ENCODE data around the gene ACTR3.
"Not testable (repeated sequence)": the region's sequence is repeated elsewhere in the genome, so short reads cannot be mapped to it uniquely, and the experiment has no call there.

Gene ACTR3

DNA sequence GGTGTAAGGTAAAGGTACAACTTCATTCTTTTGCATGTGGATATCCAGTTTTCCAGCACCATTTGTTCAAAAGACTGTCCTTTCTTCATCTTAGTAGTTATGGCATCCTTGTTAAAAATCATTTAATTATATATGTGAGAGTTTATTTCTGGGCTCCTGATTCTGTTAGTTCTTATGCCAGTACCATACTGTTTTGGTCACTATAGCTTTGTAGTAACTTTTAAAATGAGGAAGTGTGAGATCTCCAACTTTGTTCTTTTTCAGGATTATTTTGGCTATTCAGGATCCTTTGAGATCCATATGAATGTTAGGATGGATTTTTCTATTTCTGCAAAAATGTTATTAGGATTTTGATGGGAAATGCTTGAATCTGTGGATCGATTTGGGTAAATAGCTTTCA, 16.8 kb downstream of the ACTR3 start:
- no peak for DNase-seq (ENCODE audit: low read depth)

DNA sequence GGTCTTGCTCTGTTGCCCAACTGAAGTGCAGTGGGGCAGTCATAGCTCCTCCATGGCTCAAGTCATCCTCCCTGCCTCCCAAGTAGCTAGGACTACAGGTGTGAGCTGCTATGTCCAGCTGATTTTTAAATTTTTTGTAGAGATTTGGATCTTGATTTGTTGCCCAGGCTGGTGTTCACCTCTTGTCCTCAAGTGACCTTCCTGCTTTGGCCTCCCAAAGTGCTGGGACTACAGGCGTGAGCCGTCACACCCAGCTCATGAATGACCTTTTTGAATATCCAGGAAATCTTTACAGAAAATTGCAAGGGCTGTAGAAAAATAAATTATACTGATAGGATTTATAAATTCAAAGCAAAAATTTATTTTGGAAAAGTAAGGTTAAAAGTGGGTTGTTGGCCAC, 17.4 kb downstream of the ACTR3 start:
- no peak for DNase-seq (ENCODE audit: low read depth)

DNA sequence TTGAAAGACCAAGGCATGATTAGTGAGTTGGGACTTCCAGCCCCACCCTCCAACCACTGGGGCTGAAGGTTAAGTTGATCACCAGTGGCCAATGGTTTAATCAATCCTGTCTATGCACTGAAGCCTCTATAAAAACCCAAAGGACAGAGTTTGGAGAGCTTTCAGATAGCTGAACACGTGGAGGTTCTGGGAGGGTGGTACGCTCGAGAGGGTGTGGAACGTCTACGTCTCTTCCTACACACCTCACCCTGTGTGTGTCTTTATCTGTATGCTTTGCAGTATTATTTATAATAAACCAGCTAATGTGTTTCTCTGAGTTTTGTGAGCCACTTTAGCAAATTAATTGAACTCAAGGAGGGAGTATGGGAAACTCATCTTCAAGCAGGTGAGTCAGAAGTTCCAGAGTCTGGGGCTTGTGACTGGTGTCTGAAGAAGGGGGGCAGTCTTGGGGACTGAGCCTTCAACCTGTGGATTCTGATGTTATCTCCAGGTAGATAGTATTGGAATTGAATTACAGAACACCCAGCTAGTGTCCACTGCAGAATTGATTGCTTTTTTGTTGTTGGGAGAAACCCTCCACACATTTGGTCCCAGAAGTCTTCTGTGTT, 20.3 kb downstream of the ACTR3 start:
- no peak for DNase-seq (ENCODE audit: low read depth)

DNA sequence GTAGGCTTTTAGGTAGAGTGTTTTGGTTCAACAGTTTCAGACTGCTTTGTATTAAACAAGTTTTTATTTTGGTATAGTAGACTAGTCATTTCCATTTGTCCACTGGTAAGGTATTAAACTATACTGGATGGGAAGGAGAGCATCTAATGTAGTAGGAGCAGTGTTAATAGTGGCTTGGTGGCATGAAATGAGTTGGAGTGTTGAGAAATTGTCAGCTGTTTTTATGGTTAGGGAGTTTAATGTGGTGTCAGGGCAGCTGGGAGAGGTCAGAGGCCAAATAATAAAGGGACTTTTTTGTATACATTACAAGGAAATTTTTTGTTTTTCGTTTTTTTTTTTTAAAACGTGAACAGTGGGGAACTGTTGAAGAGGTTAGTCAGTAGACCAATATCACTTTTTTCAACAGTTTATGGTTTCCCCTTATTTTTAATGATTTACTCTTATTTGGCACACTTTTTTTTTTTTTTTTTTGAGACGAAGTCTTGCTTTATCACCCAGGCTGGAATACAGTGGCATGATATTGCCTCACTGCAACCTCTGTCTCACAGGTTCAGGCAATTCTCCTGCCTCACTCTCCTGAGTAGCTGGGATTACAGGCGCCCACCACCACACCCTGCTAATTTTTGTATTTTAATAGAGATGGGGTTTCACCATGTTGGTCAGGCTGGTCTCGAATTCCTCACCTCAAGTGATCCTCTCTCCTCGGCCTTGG, 21.2 kb downstream of the ACTR3 start:
- DNase-seq (ENCODE audit: low read depth) = no peak

DNA sequence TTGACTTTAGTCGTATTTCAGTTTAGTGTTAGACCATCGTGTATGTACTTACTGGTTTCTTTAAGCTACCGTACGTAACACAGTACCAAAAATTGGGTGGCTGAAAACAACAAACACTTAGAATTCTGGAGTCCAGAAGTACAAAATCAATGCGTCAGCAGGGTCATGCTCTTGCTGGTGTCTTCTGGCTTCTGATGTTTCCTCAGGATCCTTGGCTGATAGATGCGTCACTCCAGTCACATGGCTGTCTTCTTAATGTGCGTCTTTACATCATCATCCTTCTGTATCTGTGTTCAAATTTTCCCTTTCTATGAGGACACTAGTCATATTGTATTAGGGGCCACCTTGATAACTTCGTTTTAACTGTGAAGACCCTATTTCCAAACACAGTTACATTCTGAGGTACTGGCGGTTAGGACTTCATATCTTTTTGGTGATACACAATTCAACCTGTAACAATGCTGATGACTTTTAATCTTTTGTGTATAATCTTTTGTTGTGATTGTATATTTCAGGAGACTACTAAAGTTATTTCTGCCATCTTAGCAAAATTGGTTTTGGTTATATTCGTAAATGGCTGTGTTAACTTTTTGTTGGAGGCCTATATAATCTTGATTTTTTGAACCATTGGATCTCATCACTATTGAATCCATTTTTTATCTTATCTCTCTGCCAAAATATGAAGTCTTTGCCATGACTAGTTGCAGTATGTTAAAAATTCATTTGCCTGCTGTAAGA, 25.4 kb downstream of the ACTR3 start:
- DNase-seq (ENCODE audit: low read depth) = no peak

DNA sequence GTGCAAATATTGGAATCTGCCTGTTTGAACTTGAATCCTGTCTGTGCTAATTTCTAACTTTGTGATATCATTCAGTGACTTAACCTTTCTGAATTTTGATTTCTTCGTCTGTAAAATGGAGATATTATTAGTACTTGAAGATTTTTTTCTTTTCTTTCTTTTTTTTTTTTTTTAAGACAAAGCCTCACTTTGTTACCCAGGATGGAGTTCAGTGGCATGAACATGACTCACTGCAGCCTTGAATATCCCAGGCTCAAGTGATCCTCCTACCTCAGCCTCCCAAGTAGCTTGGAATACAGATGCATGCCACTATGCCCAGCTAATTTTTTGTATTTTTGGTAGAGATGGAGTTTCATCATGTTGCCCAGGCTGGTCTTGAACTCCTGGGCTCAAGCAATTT, 28.3 kb downstream of the ACTR3 start:
- no peak for DNase-seq (ENCODE audit: low read depth)

DNA sequence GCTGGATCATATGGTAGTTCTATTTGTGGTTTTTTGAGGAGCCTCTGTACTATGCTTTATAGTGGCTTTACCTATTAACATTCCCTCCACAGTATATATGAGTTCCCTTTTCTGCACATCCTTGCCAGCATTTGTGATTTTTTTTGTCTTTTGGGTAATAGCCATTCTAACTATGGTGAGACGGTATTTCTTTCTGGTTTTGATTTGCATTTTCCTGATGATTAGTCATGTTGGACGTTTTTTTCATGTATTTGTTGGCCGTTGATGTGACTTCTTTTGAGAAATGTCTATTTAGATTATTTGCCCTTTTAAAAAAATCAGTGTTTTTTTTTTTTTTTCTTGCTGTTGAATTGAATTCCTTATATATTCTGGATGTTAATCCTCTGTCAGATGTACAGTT, 31.1 kb downstream of the ACTR3 start:
- DNase-seq (ENCODE audit: low read depth) = no peak

DNA sequence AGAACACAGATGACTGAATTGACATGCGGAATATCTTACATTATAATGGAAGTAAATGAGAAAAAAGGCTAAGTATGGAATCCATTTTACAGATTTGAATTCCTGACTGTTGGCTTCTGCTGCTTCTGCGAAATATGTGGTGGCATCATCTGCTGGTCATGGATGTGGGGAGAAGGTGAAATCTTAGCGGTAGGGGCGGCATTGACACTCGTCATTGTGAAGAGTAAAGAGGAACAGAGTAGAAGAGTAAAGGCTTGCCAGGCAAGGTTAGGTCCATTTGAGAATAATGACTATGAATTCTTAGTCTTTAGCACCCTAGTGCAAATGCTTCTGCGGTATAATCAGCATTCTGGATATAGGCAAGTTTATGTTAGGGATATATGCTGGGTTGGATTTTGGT, 32.4 kb downstream of the ACTR3 start:
- no peak for DNase-seq (ENCODE audit: low read depth)

DNA sequence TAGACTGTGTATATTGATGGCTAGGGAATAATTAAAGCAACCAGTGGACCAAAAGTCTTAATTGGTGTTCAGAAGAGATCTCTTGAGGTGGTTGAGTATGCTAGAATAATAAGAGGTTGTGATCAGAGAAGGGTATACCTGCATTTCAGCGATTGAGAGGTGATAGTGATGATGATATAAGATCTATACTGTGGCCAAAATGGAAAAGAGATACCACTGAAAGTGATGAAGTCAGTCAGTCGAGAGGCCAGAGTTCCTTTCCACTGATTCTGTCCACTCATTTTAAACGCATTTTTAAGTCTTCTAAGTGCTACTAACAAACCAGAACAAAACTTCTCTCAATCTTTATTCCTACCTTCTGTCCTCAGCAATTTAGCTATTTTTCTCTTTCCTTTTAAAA, 32.9 kb downstream of the ACTR3 start:
- DNase-seq (ENCODE audit: low read depth) = no peak

DNA sequence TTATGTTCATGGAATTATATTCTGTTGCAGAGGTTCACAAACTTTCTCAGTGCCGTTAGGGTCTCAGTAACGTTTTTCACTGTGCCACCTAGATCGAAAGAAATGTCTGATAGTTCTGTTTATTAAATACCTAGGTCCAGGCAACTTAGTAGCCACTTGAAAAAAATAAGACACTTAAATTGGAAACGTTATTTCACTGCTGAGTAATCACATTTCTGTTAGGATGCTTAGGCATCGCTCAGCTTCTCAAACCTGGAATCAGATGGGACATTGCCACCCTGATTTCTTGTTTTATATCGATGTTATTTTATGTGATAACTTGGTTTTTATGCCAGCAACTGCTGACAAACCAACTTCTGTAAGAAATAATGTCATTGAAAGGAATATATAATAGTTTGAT, 36.0 kb downstream of the ACTR3 start:
- no peak for DNase-seq (ENCODE audit: low read depth)

DNA sequence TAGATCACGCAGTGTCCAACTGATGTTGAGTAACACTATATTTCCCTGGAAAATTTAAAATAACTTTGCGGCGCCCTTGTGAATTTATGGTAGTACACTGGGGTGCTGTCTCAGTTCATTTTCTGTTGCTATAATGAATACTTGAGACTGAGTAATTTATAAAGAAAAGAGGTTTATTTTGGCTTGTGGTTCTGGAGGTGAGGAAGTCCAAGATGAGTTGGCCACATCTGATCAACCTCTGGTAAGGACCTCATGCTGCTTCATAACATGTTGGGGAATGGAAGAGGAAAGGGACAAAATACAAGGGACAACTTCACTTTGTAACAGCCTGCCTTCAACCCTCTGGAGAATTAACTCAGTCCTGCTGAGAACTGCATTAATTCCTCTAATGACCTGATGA, 36.4 kb downstream of the ACTR3 start:
- no peak for DNase-seq (ENCODE audit: low read depth)

DNA sequence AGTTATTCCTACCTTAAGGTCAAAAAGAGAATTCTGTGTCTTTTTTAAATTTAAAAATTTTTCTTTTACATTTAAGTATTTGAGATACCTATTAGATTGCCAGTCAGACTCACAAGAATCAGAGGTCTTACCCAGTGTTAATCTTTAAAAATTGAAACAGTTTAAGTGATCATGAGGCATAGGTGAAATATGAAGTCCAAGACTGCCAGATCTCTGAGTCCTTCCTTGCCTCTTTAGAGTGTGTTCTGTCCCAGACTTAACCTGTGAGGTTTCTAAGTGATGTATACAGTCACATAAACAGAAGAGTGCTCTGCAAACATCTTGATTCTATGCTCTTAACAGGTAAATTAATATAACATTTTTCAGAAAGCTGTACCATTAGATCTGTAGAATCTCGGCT, 40.6 kb downstream of the ACTR3 start:
- DNase-seq (ENCODE audit: low read depth) = no peak

DNA sequence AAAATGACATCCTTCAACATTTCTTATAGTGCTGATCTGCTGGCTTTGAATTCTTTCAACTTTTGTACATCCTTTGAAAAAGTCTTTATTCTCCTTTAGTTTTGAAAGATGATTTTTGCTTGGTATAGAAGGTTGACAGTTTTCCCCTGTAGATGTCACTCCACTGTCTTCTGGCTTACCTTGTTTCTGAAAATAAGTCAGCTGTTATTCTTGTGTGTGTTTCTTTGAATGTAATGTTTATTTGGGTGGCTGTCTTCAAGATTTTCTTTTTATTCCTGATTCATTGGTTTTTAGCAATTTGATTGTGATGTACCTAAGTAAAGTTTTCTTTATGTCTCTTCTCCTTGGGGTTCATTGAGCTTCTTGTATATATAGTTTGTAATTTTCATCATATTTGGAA, 47.6 kb downstream of the ACTR3 start:
- DNase-seq (ENCODE audit: low read depth) = no peak

DNA sequence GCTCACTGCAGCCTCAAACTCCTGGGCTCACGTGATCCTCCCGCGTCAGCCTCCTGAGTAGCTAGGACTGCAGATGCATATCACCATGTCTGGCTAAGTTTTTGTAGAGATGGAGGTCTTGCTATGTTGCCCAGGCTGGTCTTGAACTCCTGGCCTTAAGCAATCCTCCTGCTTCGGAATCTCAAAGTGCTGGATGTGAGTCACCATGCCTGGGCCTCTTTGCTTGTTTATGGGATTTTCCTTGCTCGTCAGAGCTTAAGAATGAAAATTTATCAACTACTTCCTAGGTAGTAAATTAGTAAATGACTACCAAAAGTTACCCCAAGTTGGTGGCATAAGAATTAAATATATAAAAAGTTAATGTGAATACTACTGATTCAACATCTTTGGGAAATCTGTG, 51.0 kb downstream of the ACTR3 start:
- DNase-seq (ENCODE audit: low read depth) = no peak

DNA sequence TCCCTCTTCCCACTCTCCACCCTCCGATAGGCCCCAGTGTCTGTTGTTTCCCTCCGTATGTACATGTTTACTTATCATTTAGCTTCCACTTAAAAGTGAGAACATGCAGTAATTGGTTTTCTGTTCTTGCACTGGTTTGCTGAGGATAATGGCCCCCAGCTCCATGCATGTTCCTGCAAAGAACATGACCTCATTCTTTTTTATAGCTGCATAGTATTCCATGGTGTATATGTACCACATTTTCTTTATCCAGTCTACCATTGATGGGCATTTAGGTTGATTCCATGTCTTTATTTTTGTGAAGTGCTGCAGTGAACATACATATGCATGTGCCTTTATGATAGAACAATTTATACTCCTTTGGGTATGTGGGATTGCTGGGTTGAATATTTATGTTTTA, 55.9 kb downstream of the ACTR3 start:
- not testable (repeated sequence) for DNase-seq (ENCODE audit: low read depth)

DNA sequence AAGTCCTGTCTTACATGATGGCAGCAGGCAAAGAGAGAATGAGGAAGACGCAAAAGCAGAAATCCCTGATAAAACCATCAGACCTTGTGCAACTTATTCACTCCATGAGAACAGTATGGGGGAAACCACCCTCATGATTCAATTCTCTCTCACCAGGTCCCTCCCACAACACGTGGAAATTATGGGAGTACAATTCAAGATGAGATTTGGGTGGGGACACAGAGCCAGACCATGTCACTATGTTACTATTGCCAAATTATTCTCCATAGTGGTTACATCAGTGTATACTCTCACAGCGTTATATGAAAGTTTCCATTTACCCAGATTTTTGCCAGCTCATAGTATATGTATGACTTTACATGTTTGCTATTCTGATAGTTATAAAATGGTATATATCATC, 61.0 kb downstream of the ACTR3 start:
- not testable (repeated sequence) for DNase-seq (ENCODE audit: low read depth)

DNA sequence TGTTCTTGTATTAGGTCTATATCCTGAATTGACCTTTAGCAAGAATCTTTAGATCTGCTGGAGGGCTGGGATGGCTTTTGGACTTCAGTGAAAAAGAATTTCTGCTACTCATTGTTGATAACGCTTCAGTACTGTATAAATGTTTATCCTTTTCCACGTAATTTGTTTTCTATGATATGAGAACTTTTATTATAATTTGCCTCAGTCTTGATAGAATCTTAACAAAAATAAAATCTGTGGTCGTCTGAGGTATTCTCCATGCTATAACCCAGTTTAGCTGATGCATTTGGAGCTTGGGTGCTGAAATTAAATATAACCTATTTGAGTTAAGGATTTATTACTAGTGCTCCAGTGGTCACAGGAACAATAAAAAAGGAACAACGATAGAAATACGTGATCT, 71.1 kb downstream of the ACTR3 start:
- DNase-seq (ENCODE audit: low read depth) = no peak

DNA sequence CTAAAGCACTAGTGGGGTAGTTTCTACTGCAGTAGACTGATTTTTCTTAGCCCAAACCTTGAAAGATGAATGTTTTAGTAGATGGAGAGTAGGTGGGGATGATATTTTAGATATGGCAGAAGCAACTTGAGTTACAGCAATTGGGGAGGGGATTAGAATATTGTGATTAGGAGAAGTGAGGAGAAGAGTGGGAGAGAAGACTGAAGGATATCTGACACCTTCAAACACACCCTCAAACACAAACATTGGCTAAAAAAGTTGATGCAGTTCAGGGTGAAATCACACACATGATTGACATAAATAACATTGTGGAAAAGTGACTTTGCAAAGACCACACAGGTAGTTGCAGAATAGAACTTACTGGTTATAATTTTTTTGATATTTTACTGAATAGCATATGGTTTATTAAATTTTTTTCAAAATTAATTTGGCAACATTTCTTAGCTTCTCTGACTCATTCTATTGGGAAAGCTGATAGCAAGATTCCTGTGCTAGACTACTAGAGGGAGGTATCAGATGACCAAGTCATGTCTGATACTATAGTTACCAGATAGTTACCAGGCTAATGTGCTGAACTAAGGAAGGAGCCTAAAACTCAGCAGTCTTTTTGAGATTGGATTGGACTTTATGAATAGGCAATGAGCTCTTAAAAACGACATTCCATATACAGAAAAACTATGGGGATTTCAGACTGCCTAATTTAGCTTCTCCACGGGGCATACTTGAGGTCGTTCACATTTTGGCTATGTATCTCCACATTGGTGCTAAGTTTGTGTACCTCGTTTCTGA, 73.0 kb downstream of the ACTR3 start:
- DNase-seq (ENCODE audit: low read depth) = no peak

DNA sequence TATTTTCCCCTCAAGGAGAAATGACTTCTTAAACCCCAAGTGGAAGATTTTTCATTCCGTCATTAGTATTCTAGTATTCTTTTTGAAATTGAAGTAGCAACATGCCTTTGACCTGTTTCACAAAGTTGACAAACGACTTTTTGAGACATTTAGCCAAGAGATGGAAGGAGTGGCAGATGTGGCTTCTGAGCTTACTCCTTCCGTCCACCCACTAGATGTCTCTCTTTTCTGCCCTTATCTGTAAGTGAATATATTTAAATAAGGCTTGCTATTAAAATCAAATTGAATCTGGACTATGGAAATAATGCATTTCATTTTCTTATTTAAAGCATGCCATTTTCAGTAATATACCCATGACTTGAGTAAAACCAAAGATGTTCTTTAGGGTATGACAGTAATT, 74.1 kb downstream of the ACTR3 start:
- DNase-seq (ENCODE audit: low read depth) = no peak

DNA sequence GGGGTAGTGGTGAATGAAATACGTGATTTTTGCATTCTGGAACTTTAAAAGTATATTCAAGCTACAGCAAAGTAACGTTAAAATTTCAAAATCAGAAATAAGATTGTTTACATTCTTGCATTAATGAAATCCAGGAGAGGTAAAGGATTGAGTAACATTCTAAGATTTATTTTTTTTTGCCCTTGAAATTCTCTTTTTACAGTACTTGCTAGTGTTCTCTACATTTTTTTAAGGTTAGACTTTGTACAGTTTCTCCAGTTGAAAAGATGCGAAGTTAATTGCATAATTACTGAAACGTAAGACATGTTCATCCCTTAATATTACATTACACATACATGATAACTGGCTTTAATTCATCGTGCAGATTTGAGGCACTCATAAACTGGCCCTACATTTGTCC, 74.5 kb downstream of the ACTR3 start:
- DNase-seq (ENCODE audit: low read depth) = no peak

DNA sequence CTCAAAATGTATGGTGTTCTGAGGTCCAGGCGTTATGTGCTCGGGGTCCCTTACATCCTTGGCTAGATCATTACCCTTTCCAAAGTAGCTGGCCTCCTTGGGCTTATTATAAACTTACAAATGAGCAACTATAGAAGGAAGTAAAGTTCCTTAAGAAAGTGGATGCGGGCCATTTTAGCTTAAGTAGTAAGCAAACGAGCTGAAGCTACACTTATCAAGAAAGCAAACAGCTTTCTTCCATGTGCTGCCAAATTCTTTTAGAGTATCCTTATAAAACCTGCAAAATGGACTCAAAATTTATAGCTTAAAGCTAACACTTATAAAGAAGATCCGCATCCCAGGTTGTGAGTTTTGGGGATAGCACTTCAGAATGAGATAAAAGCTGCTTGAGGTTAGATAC, 75.3 kb downstream of the ACTR3 start:
- no peak for DNase-seq (ENCODE audit: low read depth)

DNA sequence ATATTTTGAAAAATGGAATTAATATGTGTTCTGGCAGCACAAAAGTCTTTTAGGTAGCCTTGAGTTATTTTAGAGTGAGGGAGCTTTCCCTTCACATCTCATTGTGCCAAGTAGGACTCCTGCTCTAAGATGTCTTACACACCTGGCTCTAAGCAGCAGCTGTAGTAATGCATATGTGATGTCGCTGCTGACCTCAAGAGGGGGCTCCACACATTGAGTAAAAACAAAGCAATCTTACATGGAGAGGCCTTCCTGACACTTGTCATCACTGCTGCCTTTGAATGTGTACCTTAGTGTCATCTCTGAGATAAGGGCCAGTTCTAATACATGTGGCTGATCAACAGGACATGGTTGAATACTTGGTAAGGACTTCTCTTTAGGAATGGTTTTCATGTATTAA, 75.8 kb downstream of the ACTR3 start:
- no peak for DNase-seq (ENCODE audit: low read depth)

DNA sequence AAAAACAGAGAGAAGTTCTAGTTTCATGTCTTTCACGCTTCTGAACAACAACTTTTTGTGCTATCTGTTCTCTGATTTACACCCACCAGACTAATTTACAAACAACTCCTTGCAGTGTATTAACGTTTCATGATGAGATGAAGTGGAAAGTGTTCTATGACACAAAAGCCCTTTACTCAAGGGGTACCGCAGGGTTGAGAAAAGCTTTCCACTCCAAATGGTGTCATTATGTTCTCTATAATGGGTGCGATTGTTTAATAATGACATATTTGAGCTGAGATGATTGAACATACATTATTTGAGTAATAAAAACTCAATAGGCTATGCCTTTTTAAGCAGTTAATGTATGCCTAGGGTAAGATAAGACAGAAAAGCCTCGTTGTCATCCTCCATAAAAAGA, 76.3 kb downstream of the ACTR3 start:
- no peak for DNase-seq (ENCODE audit: low read depth)
